Measurements from ENCODE around the gene RBM20.

RBM20 gene

GRCh38 chr10:110845192-110845755, 201.1 kb downstream of the RBM20 start:
- no peak for TF ChIP-seq CTCF (IDR thresholded peaks at IDR 0.05; ENCODE audit: low read depth, low read length, missing control alignments)
- no peaks in the 10 kb centered on the region for H3K36me3 ChIP-seq (replicated peaks)
- H3K27ac ChIP-seq: no peak overlapping the region
- no peak for DNase-seq
- H3K27me3 ChIP-seq (replicated peaks): no peaks in the 10 kb centered on the region
- in situ Hi-C loops (cut with HindIII; ENCODE audit: low pct_ligation_motif_present, low sequenced_read_pairs): no loop called here
- H3K4me3 ChIP-seq (ENCODE audit: low read depth, low read length): no peak overlapping the region

- H3K4me3 ChIP-seq (ENCODE audit: low read depth, low read length): no peak overlapping the region
- in situ Hi-C loops (cut with HindIII; ENCODE audit: low pct_ligation_motif_present, low sequenced_read_pairs): no loop called here
- H3K27ac ChIP-seq: no peak overlapping the region
- H3K36me3 ChIP-seq (replicated peaks): no peaks in the 10 kb centered on the region
- no peak for DNase-seq
- no peak for TF ChIP-seq CTCF (IDR thresholded peaks at IDR 0.05; ENCODE audit: low read depth, low read length, missing control alignments)
- no peaks in the 10 kb centered on the region for H3K27me3 ChIP-seq (replicated peaks)
Measured at GRCh38 chr10:110845756-110846620, 201.9 kb downstream of the RBM20 start.

- Histone ChIP-seq H3K27ac (no peak overlapping the region), H3K27me3 (replicated peaks) (no peaks in the 10 kb centered on the region), H3K4me3 (ENCODE audit: low read depth, low read length) (no peak overlapping the region), H3K36me3 (replicated peaks) (no peaks in the 10 kb centered on the region)
- DNase-seq: no peak
- no peak for TF ChIP-seq CTCF (IDR thresholded peaks at IDR 0.05; ENCODE audit: low read depth, low read length, missing control alignments)
- in situ Hi-C loops (cut with HindIII; ENCODE audit: low pct_ligation_motif_present, low sequenced_read_pairs): no loop called here
Measured at GRCh38 chr10:110847374-110847773, 203.2 kb downstream of the RBM20 start.

GRCh38 chr10:110848106-110848505, 204.0 kb downstream of the RBM20 start:
- DNase-seq: no peak
- H3K36me3 ChIP-seq (replicated peaks): no peaks in the 10 kb centered on the region
- in situ Hi-C loops (cut with HindIII; ENCODE audit: low pct_ligation_motif_present, low sequenced_read_pairs): no loop called here
- no peak overlapping the region for H3K27ac ChIP-seq
- no peak for TF ChIP-seq CTCF (IDR thresholded peaks at IDR 0.05; ENCODE audit: low read depth, low read length, missing control alignments)
- H3K27me3 ChIP-seq (replicated peaks): no peaks in the 10 kb centered on the region
- H3K4me3 ChIP-seq (ENCODE audit: low read depth, low read length): no peak overlapping the region

- no peak overlapping the region for H3K4me3 ChIP-seq (ENCODE audit: low read depth, low read length)
- no peaks in the 10 kb centered on the region for H3K36me3 ChIP-seq (replicated peaks)
- in situ Hi-C loops (cut with HindIII; ENCODE audit: low pct_ligation_motif_present, low sequenced_read_pairs): no loop called here
- no peaks in the 10 kb centered on the region for H3K27me3 ChIP-seq (replicated peaks)
- DNase-seq: no peak
- no peak overlapping the region for H3K27ac ChIP-seq
- no peak for TF ChIP-seq CTCF (IDR thresholded peaks at IDR 0.05; ENCODE audit: low read depth, low read length, missing control alignments)
Measured at GRCh38 chr10:110850099-110850498, 206.0 kb downstream of the RBM20 start.

Measured in brain microvascular endothelial cell (primary cell).